Limb (tissue), 2 donors: ENCODE measurements around the gene TMPRSS2.
"Not testable (repeated sequence)": the region's sequence is repeated elsewhere in the genome, so short reads cannot be mapped to it uniquely, and the experiment has no call there.

Source experiments
- DNase-seq, 2 donors: peaks; one replicate each; pipeline ENCODE4 v3.0.0-alpha.2; 2016; ENCODE audit errors: extremely low spot score in 2 of 2

The TMPRSS2 gene

DNA sequence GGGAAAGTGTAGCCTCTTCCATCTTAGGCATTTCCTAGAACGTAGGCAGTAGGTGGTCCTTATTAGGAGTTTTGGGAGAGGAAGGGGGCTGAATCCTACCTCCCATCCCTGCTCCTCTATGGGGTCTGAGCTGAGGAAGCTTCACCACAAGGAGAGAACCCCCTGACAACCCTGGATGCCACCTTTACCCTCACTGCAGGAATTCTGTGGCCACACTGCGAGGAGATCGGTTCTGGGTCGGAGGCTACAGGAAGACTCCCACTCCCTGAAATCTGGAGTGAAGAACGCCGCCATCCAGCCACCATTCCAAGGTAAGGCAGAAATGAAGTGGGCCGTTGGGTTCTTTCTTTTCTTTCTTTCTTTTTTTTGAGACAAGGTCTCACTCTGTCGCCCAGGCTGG is 80.4 kb downstream of the TMPRSS2 start:
- no peak for DNase-seq

DNA sequence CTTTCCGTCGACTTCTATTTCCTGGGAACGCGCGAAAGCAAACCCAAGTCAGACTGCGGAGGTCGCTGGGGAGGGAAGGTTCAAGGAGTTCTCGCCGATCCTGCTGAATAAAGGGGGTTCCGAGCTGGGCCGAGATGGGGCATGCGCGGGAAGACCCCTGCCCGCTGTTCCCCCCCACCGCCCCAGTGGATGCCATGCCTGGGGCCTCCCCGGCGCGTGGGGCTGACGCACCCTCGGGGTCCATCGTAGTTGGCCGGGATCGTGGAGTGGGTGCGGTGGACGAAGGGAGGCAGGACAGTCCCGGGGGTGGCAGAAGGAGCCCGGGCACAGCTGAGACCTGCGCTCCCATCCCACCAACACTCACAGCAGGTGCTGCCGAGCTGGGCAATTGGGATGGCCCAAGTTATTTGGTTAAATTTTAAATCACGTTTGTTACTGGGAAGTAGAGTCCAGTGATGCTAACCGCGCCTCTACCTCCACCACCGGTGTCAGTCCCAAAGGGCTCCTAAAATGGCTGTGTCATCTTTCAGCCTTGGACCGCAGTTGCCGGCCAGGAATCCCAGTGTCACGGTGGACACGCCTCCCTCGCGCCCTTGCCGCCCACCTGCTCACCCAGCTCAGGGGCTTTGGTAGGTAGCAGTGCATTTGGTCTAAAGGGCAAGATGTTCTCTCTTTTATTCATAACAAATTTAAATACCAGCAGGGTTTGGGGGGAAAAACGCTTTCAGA is 81.1 kb downstream of the TMPRSS2 start:
- no peak for DNase-seq

DNA sequence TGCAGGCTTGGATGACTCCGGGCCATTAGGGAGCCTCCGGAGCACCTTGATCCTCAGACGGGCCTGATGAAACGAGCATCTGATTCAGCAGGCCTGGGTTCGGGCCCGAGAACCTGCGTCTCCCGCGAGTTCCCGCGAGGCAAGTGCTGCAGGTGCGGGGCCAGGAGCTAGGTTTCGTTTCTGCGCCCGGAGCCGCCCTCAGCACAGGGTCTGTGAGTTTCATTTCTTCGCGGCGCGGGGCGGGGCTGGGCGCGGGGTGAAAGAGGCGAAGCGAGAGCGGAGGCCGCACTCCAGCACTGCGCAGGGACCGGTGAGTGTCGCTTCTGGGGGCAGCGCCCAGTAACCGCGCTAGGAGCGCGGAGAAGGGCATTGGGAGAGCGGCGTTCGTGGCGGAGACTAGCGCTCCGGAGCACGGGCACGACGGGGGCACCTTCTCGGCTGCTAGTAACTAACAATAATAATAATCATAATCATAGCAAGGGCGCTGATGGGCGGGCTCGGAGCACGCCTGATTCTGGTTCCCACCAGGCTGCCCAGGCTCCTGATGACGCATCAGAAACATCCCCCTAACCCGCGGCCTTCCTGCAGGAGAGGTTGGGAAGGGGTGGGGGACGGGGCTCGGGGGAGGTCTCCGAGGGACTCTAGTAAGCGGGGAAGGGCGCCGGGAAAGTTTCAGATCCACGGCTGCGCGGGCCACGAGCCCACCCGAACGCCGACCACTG is 81.8 kb downstream of the TMPRSS2 start, which contains the start of gene MX1:
TSS of gene MX1 (plus strand) at position 286 of the 722 bp plus-strand sequence. CDS start 5,832 bp downstream, outside the sequence.
- DNase-seq = peak in 1 of 2 donors; percentile 75

DNA sequence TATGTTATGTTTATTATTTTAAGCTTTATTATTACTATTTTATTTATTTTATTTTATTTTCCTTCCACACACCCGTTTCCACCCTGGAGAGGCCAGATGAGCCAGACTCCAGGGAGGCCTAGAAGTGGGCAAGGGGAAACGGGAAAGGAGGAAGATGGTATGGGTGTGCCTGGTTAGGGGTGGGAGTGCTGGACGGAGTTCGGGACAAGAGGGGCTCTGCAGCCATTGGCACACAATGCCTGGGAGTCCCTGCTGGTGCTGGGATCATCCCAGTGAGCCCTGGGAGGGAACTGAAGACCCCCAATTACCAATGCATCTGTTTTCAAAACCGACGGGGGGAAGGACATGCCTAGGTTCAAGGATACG is 82.4 kb downstream of the TMPRSS2 start:
- DNase-seq = no peak

DNA sequence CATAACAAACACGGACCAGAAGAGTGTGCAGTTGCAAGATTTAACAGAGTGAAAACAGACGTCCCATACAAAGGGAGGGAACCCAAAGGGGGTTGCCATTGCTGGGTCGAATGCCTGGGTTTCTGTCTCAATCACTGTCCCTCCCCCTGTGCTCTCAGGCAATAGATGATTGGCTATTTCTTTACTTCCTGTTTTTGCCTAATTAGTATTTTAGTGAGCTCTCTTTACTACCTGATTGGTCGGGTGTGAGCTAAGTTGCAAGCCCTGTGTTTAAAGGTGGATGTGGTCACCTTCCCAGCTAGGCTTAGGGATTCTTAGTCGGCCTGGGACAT is 84.7 kb downstream of the TMPRSS2 start:
- not testable (repeated sequence) for DNase-seq

DNA sequence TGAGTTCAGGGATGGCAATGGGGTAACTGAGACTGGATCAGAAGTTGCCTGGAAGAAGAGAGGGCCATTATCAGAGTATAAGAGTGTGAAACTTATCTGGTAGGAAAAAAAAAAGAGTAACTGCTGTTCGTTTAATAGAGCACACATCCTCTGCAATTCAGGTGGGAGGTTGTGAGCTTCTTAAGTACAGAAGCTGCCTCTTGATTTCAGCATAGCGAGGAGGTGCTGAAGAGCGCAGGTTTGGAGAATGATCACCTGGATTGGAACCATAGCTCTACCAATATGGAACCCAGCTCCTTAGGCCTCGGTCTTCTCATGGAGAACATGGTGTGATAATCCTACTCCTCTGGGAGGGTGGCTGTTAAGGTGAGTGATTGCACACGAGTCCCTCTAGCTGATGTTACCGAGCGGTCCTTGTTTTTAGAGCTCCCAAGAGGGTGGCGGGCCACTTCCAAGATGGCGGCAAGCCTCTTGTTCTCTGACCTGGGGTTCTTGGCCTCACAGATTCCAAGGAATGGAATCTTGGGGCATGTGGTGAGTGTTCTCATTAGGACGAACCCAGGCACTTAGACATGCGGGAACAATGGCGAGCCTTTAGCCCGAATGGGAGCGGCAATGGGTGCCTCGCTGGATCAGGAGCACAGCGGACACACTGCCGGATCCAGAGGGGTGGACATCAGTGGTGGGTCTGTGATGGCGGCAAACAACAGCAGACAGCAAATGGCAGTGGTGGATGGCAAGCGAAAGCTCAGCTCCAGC is 85.2 kb downstream of the TMPRSS2 start:
- DNase-seq = no peak

DNA sequence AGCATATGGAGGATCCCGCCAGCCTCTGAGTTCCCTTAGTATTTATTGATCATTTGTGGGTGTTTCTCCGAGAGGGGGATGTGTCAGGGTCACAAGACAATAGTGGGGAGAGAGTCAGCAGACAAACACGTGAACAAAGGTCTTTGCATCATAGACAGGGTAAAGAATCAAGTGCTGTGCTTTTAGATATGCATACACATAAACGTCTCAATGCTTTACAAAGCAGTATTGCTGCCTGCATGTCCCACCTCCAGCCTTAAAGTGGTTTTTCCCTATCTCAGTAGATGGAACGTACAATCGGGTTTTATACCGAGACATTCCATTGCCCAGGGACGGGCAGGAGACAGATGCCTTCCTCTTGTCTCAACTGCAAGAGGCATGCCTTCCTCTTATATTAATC is 87.0 kb downstream of the TMPRSS2 start:
- DNase-seq = not testable (repeated sequence)

DNA sequence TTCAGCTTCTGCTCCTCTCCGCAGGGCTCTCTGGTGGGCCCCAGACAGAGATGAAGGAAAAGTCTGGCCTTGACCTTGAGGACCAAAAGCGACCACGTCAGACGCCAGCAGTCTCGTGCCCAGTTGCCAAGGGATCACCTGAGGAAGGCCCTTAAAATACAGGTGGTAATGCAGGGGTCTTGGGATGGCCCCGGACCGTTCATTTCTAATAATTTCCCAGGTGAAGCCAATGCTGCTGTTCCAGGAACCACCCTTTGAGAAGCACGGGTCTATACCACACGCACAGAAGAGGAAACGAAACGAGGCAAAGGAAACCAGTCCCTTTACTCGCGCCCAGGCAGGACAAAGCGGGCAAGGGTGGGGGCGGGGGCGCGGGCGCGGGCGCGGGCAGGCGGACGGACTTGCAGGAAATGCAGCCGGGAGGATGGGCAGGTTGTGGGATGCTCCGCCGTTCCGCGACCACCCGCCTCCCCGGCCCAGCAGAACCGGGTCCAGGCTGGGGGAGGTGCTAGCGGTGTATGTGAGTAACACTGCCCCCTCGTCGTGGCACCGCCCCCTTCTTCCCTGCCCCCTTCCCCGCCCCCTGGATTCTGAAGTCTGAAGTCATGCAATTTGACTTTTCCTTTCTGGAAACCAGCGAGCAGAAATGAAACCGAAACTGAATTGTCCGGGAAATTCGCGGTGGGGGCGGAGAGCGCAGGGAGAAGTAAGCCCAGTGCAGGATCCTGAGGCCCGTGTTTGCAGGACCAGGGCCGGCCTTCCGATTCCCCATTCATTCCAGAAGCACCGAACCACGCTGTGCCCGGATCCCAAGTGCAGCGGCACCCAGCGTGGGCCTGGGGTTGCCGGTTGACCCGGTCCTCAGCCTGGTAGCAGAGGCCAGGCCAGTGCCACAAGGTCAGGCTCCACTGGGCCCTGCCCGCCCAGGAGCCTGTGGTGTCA is 87.8 kb downstream of the TMPRSS2 start:
- DNase-seq = peak; percentile 84 to 90

DNA sequence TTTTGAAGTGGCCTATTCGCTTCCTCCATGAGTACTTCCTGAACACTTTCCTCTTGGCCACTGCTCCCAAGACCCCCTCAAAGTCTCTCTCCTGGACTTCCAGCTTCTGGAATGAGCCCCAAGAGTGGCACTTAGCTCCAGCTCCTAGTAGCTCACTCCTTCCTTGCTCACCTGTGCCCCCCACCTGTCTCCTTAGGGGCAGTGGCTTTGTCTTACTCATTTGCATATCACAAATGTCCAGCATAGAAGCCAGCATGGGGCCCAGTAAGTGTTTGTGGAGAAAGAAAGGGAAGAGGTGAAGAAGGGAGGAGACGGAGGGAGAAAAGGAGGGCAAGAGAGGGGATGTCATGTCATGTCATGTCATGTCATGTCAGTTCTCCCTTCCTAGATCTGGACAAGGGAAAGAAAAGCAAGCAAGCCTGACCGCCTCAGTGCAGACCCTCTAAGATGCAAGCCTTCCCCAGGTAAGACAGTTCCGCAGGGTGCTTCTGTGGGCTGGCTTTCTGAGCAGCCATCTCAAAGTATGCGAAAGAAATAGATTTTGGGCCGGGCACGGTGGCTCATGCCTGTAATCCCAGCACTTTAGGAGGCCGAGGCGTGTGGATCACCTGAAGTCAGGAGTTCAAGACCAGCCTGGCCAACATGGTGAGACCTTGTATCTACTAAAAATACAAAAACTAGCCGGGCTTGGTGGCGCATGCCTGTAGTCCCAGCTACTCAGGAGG is 88.8 kb downstream of the TMPRSS2 start:
- DNase-seq = no peak

DNA sequence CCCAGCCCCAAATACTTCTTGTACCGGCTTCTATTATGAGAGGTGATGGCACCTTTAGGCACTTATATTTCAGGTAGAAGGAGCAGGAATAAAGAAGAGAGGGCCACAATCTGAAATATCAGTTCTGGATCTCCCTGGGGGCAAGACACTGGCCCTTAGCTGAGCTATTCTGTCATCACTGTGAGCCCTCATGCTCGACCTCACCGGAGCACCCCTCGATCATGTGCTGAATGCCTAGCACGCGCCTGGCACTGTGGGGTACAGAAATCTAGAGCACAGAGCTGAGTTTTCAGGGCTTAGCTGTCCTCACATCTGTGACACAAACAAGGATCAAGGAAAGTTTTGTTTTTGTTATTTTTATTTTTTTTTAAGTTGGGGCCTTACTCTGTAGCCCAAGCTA is 89.6 kb downstream of the TMPRSS2 start:
- DNase-seq = no peak

DNA sequence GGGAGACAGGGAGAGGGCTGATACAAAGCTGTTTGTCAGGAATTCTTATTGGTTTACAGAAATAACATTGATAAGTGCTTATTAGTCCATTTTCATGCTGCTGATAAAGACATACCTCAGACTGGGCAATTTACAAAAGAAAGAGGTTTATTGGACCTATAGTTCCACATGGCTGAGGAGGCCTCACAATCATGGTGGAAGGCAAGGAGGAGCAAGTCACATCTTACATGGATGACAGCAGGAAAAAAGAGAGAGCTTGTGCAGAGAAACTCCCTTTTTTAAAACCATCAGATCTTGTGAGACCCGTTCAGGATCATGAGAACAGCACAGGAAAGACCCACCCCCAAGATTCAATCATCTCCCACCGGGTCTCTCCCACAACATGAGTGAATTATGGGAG is 90.5 kb downstream of the TMPRSS2 start:
- DNase-seq = not testable (repeated sequence)
